SU-DHL-6 (cell line): Measurements from ENCODE around the gene RNF168.

Experiments
- CTCF ChIP-seq: fragments of 200-600 bp; sonication (generic); IDR thresholded peaks from one replicate; pipeline ENCODE4 v1.5.1; 2017; ENCODE audit warnings: antibody characterized with exemption, mild to moderate bottlenecking, low read length, moderate library complexity; ENCODE audit not compliant: insufficient read depth, poor library complexity, severe bottlenecking
- EZH2phosphoT487 ChIP-seq: fragments of 200-600 bp; sonication (generic), shearing (Covaris generic); conservative IDR thresholded peaks from 2 replicates; pipeline ENCODE4 v1.6.1; 2018; ENCODE audit warnings: mild to moderate bottlenecking, antibody characterized with exemption, low read length, moderate library complexity, mixed read lengths

GRCh38 chr3:196517162-196517800, 13.7 kb upstream of the RNF168 start:
- TF ChIP-seq CTCF (no peak), EZH2phosphoT487 (no peak)
